ENCODE data around the gene NT5E.

DNA sequence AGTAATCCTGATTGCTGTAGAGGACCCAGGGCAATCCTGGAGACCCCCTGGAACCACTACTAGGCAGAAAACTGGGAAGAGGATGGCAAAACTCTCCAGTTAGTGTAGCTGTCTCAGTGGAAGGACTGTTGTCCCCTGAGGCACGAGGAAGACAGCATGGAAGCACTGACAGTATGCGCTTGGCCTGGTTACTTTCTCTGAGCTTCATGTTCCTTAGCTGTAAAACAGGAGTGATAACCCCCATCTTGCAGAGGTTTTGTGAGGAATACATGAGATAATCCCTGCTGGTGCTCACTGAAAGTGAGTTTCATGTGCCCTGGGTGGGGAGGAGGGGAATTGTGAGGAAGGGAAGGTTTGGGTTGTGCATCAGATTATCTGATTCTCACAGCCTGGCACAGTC lies 3.2 kb downstream of the NT5E start:
- TF ChIP-seq, protein P1, sequence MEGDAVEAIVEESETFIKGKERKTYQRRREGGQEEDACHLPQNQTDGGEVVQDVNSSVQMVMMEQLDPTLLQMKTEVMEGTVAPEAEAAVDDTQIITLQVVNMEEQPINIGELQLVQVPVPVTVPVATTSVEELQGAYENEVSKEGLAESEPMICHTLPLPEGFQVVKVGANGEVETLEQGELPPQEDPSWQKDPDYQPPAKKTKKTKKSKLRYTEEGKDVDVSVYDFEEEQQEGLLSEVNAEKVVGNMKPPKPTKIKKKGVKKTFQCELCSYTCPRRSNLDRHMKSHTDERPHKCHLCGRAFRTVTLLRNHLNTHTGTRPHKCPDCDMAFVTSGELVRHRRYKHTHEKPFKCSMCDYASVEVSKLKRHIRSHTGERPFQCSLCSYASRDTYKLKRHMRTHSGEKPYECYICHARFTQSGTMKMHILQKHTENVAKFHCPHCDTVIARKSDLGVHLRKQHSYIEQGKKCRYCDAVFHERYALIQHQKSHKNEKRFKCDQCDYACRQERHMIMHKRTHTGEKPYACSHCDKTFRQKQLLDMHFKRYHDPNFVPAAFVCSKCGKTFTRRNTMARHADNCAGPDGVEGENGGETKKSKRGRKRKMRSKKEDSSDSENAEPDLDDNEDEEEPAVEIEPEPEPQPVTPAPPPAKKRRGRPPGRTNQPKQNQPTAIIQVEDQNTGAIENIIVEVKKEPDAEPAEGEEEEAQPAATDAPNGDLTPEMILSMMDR (conservative IDR thresholded peaks at IDR 0.05; ENCODE audit: low read length) = no peak
- no peak for TF ChIP-seq EZH2phosphoT487 (IDR thresholded peaks at IDR 0.05; ENCODE audit: borderline replicate concordance, low read depth, low read length)
